Endodermal cell (in vitro differentiated cells): ENCODE measurements around the gene CYP2U1. TPM values are rescaled to one million over a fixed set of nuclear protein-coding genes. Genes with fewer than 3 reads are reported as not detected.

Experiments used
- DNase-seq: peaks from one replicate; pipeline ENCODE4 v3.0.0-alpha.2; 2017
- H3K27ac ChIP-seq: 2 replicates; pipeline ENCODE4 v1.5.1; 2013; ENCODE audit warnings: mild to moderate bottlenecking, low read depth, low read length, moderate library complexity
- H3K27me3 ChIP-seq: 2 replicates; pipeline ENCODE4 v1.6.1; 2013; ENCODE audit warnings: mild to moderate bottlenecking, low read length, moderate library complexity; ENCODE audit not compliant: insufficient read depth, control insufficient read depth, poor library complexity, severe bottlenecking
- H3K36me3 ChIP-seq: 2 replicates; pipeline ENCODE4 v1.7.0; 2013; ENCODE audit warnings: mild to moderate bottlenecking, low read length, moderate library complexity; ENCODE audit not compliant: control insufficient read depth, insufficient read depth
- H3K4me1 ChIP-seq: one replicate; pipeline ENCODE4 v1.7.0; 2013; ENCODE audit warnings: low read length; ENCODE audit not compliant: control insufficient read depth, insufficient read depth
- H3K4me3 ChIP-seq: 2 replicates; pipeline ENCODE4 v1.5.1; 2013; ENCODE audit warnings: mild to moderate bottlenecking, low read length, moderate library complexity
- H3K9ac ChIP-seq: 2 replicates; pipeline ENCODE4 v1.6.1; 2013; ENCODE audit warnings: mild to moderate bottlenecking, low read length, moderate library complexity; ENCODE audit not compliant: poor library complexity, severe bottlenecking; ENCODE audit errors: extremely low read depth
- H3K9me3 ChIP-seq: 2 replicates; pipeline ENCODE4 v1.6.1; 2013; ENCODE audit warnings: mild to moderate bottlenecking, low read length, moderate library complexity; ENCODE audit not compliant: control insufficient read depth
- H3K27ac Mint-ChIP-seq: 2 replicates; pipeline ENCODE4 v1.8.0; 2020; ENCODE audit warnings: mixed read lengths
- H3K27me3 Mint-ChIP-seq: 2 replicates; pipeline ENCODE4 v1.8.0; 2021; ENCODE audit warnings: mild to moderate bottlenecking, mixed read lengths; ENCODE audit not compliant: insufficient read depth
- H3K36me3 Mint-ChIP-seq: 2 replicates; pipeline ENCODE4 v1.8.0; 2020; ENCODE audit warnings: low read depth, mixed read lengths
- H3K4me1 Mint-ChIP-seq: 2 replicates; pipeline ENCODE4 v1.8.0; 2020; ENCODE audit warnings: mixed read lengths
- H3K4me3 Mint-ChIP-seq: 2 replicates; pipeline ENCODE4 v1.8.0; 2020; ENCODE audit warnings: mild to moderate bottlenecking, moderate library complexity, mixed read lengths
- H3K9me3 Mint-ChIP-seq: 2 replicates; pipeline ENCODE4 v1.8.0; 2020; ENCODE audit warnings: mild to moderate bottlenecking, mixed read lengths
- WGBS, 2 experiments: methylation state at CpG; one replicate each; pipeline versions ENCODE4 v1.1.5 to v1.1.7; 2013; ENCODE audit warnings: missing lambda C conversion rate in 2 of 2, mixed read lengths in 1 of 2; ENCODE audit not compliant: insufficient coverage in 1 of 2, insufficient read length in 1 of 2; 5-methylcytosine and 5-hydroxymethylcytosine counted together
- total RNA-seq, 2 donors: library from RNA; stranded (reverse); fragmentation: NEBNext Ultra II Directional in 1 of 2; extraction: Animal tissue kit (Norgen Biotek cat#: 25700) in 1 of 2; gene quantifications; 2 replicates in 1 of 2; 3 replicates in 1 of 2; pipeline ENCODE4 v1.2.1, GENCODE V29; 2021
- TF ChIP-seq, protein P1 (sequence below): fragments of 200-600 bp; sonication (generic); conservative IDR thresholded peaks from 2 replicates; pipeline ENCODE4 v1.5.0; 2021; ENCODE audit warnings: antibody characterized with exemption, mild to moderate bottlenecking

Gene CYP2U1
- total RNA-seq, 2 donors from 2014 or later, result 2.2 to 3.7 TPM

DNA sequence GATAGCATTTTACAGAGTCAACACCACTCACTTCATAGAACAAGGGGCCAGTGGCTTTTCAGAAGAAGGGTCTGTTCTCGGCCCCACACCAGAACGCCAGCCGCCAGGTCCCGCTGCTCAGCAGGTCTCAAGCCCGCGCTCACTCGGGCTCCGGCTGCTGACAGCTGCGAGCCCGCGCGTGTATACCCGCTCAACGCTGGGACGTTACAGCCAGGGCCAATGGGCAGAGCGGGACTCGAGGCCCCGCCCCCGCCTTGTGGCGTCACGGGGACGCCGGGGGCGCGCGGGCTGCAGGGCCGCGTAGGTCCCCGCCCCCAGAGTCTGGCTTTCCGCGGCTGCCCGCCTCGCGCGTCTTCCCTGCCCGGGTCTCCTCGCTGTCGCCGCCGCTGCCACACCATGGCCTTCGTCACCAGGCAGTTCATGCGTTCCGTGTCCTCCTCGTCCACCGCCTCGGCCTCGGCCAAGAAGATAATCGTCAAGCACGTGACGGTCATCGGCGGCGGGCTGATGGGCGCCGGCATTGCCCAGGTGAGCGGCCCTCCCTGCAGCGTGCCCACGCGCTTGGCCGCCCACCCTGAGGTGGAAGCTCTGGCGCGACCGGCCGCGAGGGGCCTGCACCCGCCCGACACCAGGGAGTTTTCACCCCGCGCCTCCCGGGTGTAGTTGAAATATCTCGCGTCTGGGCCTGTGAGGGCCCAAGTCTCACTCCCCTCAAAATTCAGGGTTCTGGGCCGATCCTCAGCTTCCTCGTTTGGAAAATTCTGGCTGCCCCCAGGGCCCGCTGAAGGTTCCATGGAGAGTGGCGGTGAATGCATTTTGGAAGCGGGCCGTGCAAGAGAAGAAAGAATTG is 58.4 kb downstream of the CYP2U1 start, which contains the start of gene HADH:
Gene HADH (plus strand): TSS at position 353 of the 850 bp plus-strand sequence. CDS start 44 bp downstream, at position 397.
- 0% methylated on average over 26 to 78 of the region's 78 CpGs for WGBS, 2 experiments
- Mint-ChIP-seq H3K27ac (peak within 1 kb of the TSS; percentile 83), H3K9me3 (no peaks in the 10 kb centered on the region), H3K4me1 (peaks cover 8% of the 10 kb centered on the region), H3K27me3 (peaks cover 5% of the 10 kb centered on the region), H3K4me3 (peak within 1 kb of the TSS; percentile 79), H3K36me3 (no peaks in the 10 kb centered on the region)
- Histone ChIP-seq H3K4me3 (peak within 1 kb of the TSS; percentile 97), H3K36me3 (no peaks in the 10 kb centered on the region), H3K27ac (peak within 1 kb of the TSS; percentile 67), H3K4me1 (no peaks in the 10 kb centered on the region), H3K9ac (peak within 1 kb of the TSS; percentile 67), H3K27me3 (peaks cover 3% of the 10 kb centered on the region), H3K9me3 (no peaks in the 10 kb centered on the region)
- peak; percentile 95 for DNase-seq
- TF ChIP-seq, protein P1, sequence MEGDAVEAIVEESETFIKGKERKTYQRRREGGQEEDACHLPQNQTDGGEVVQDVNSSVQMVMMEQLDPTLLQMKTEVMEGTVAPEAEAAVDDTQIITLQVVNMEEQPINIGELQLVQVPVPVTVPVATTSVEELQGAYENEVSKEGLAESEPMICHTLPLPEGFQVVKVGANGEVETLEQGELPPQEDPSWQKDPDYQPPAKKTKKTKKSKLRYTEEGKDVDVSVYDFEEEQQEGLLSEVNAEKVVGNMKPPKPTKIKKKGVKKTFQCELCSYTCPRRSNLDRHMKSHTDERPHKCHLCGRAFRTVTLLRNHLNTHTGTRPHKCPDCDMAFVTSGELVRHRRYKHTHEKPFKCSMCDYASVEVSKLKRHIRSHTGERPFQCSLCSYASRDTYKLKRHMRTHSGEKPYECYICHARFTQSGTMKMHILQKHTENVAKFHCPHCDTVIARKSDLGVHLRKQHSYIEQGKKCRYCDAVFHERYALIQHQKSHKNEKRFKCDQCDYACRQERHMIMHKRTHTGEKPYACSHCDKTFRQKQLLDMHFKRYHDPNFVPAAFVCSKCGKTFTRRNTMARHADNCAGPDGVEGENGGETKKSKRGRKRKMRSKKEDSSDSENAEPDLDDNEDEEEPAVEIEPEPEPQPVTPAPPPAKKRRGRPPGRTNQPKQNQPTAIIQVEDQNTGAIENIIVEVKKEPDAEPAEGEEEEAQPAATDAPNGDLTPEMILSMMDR, result no peak

DNA sequence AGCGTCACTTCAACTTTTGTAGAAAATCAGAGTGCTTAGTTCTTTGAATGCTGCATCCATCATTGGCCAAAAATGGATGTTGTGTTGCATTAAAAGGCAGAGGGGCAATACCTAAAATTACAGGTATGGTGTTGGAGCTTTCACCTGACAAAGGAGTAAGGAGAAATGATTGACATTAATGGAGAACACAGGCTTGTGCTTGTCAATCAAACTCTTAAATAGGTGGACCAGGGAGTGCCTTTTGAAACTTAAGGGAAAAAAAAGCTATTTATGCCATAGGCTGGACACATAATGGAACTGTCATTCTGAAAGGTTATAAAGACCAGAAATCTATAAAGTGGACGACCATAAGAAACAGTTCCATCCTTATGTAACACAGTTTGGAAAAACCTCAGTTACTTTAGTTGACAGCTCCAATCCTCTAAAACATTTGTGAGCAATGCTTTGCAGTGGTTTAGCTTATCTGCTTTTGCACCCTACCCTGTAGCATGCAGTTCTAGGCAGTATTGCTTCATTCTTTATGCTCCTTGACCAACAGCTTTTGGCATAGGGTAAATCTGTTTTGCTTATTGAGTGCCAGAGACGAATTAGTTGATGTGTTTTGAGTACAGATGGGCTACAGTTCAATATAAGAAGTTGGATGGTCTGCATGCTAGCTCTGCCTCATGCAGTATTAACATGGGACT is 60.7 kb downstream of the CYP2U1 start:
- H3K9me3 ChIP-seq, result no peaks in the 10 kb centered on the region
- H3K4me3 Mint-ChIP-seq, result no peak overlapping the region
- H3K9me3 Mint-ChIP-seq, result no peaks in the 10 kb centered on the region
- TF ChIP-seq, protein P1, result no peak
- WGBS, 2 experiments, result 88 to 89% methylated on average over 3 of the region's 3 CpGs
- peaks cover 8% of the 10 kb centered on the region for H3K4me1 Mint-ChIP-seq
- no peak for DNase-seq
- H3K27ac ChIP-seq, result no peak overlapping the region
- H3K27me3 ChIP-seq, result no peaks in the 10 kb centered on the region
- H3K36me3 Mint-ChIP-seq, result peaks cover 8% of the 10 kb centered on the region
- no peaks in the 10 kb centered on the region for H3K36me3 ChIP-seq
- no peak overlapping the region for H3K27ac Mint-ChIP-seq
- H3K27me3 Mint-ChIP-seq, result peaks cover 3% of the 10 kb centered on the region
- H3K9ac ChIP-seq, result no peak overlapping the region
- H3K4me1 ChIP-seq, result no peaks in the 10 kb centered on the region
- peak overlapping the region; percentile 97 for H3K4me3 ChIP-seq

DNA sequence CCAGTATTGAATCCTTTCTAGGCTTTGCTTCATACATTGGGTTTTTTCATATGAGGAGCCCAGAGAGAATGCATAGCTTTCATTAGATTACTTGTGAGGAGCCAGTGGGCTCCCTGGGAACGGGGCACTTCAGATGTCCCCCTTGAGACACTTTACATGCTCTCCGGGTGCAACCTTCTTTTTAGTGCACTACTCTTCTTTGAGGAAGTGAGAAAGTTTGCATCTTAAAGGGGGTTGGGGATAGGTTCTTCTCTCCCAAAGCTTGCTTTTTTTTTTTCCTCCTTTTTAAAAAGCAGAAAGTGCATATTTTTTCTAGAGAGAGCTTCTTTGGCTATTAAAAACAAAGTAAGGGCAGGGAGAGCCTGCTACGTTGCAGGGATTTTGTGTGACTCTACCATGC is 62.6 kb downstream of the CYP2U1 start:
- H3K4me3 Mint-ChIP-seq, result no peak overlapping the region
- H3K9me3 Mint-ChIP-seq, result no peaks in the 10 kb centered on the region
- H3K4me1 ChIP-seq, result no peaks in the 10 kb centered on the region
- no peaks in the 10 kb centered on the region for H3K9me3 ChIP-seq
- peaks cover 3% of the 10 kb centered on the region for H3K27me3 Mint-ChIP-seq
- WGBS, 2 experiments, result 73 to 82% methylated on average over 2 to 3 of the region's 3 CpGs
- H3K4me1 Mint-ChIP-seq, result peaks cover 8% of the 10 kb centered on the region
- H3K27ac Mint-ChIP-seq, result no peak overlapping the region
- H3K27ac ChIP-seq, result no peak overlapping the region
- no peak overlapping the region for H3K4me3 ChIP-seq
- H3K9ac ChIP-seq, result no peak overlapping the region
- peaks cover 9% of the 10 kb centered on the region for H3K36me3 Mint-ChIP-seq
- no peaks in the 10 kb centered on the region for H3K27me3 ChIP-seq
- no peaks in the 10 kb centered on the region for H3K36me3 ChIP-seq
- DNase-seq, result no peak
- TF ChIP-seq, protein P1, result no peak
